HL-60/S4 (cell line): ENCODE results near the gene GPHA2.

Experiments
- in situ Hi-C: fragments of 300-500 bp; cut with MboI; formaldehyde crosslinking; loops from 2 replicates; pipeline ENCODE4 v1.14.3; 2022; ENCODE audit warnings: low sequenced_read_pairs

The GPHA2 gene

GRCh38 chr11:64911689-64912088, 24.0 kb downstream of the GPHA2 start:
- in situ Hi-C loops: no loop called here

- in situ Hi-C loops: no loop called here
Observed at GRCh38 chr11:64911142-64911541, 24.6 kb downstream of the GPHA2 start.

- in situ Hi-C loops: no loop called here
Observed at GRCh38 chr11:64910451-64911093, 25.1 kb downstream of the GPHA2 start.

- in situ Hi-C loops: no loop called here
Observed at GRCh38 chr11:64909653-64910343, 25.9 kb downstream of the GPHA2 start.

- in situ Hi-C loops: no loop called here
Observed at GRCh38 chr11:64908766-64909165, 26.9 kb downstream of the GPHA2 start.

- in situ Hi-C loops: no loop called here
Observed at GRCh38 chr11:64906314-64906635, 29.4 kb downstream of the GPHA2 start.

GRCh38 chr11:64905516-64906313, 30.0 kb downstream of the GPHA2 start:
- in situ Hi-C loops: no loop called here

- in situ Hi-C loops: no loop called here
Observed at GRCh38 chr11:64903291-64903833, 32.3 kb downstream of the GPHA2 start.

GRCh38 chr11:64902102-64902900, 33.4 kb downstream of the GPHA2 start:
- in situ Hi-C loops: no loop called here

- in situ Hi-C loops: no loop called here
Observed at GRCh38 chr11:64900774-64901173, 34.9 kb downstream of the GPHA2 start.

GRCh38 chr11:64900263-64900678, 35.4 kb downstream of the GPHA2 start:
- in situ Hi-C loops: no loop called here

GRCh38 chr11:64898541-64898940, 37.2 kb downstream of the GPHA2 start:
- in situ Hi-C loops: no loop called here

- in situ Hi-C loops: no loop called here
Observed at GRCh38 chr11:64898076-64898445, 37.6 kb downstream of the GPHA2 start.

GRCh38 chr11:64897381-64898075, 38.2 kb downstream of the GPHA2 start:
- in situ Hi-C loops: no loop called here

- in situ Hi-C loops: no loop called here
Observed at GRCh38 chr11:64896448-64897022, 39.2 kb downstream of the GPHA2 start.

- in situ Hi-C loops: loop anchor here (5.0 kb wide), 1 partner anchor 48 kb away; no protein-coding TSS in a partner anchor
Observed at GRCh38 chr11:64894812-64895452, 40.8 kb downstream of the GPHA2 start.

- in situ Hi-C loops: loop anchor here (5.0 kb wide), 1 partner anchor 47 kb away; no protein-coding TSS in a partner anchor
Observed at GRCh38 chr11:64894070-64894811, 41.5 kb downstream of the GPHA2 start.

GRCh38 chr11:64893194-64894069, 42.3 kb downstream of the GPHA2 start:
- in situ Hi-C loops: loop anchor here (5.0 kb wide), 1 partner anchor 46 kb away; no protein-coding TSS in a partner anchor
